MCF 10A (cell line): Measurements from ENCODE around the gene HOXB5. TPM values are rescaled to one million over a fixed set of nuclear protein-coding genes. Genes with fewer than 3 reads are reported as not detected.

Source experiments
- BruUV-seq: library from RNA; stranded (reverse); fragments of 400-500 nt; replicated peaks from 2 replicates; lab custom pipeline; 2021; lab: Mats Ljungman, UMichigan
- CTCF ChIA-PET: fragments of 300-600 bp; sonication (Branson Sonifier 250); formaldehyde crosslinking; extraction: SDS; loops from one replicate; lab custom pipeline; 2021; ENCODE audit warnings: antibody characterized with exemption, inconsistent platforms; lab: Yijun Ruan, JAX
- POLR2A ChIA-PET: fragments of 300-600, 350-650 bp; sonication (Branson Sonifier 250); formaldehyde crosslinking; extraction: SDS; loops from one replicate; lab custom pipeline; 2020; ENCODE audit warnings: antibody characterized with exemption, inconsistent platforms; lab: Yijun Ruan, JAX
- DNase-seq: peaks from one replicate; pipeline ENCODE4 v3.0.0-alpha.2; 2018; ENCODE audit not compliant: unreplicated experiment
- H3K27ac Mint-ChIP-seq: one replicate; pipeline ENCODE4 v1.8.0; 2022; ENCODE audit warnings: mild to moderate bottlenecking, low read depth, mixed read lengths; ENCODE audit not compliant: unreplicated experiment
- H3K27me3 Mint-ChIP-seq: one replicate; pipeline ENCODE4 v1.8.0; 2022; ENCODE audit warnings: mixed read lengths; ENCODE audit not compliant: insufficient read depth, unreplicated experiment
- H3K36me3 Mint-ChIP-seq: one replicate; pipeline ENCODE4 v1.8.0; 2022; ENCODE audit warnings: mild to moderate bottlenecking, moderate library complexity, mixed read lengths; ENCODE audit not compliant: insufficient read depth, unreplicated experiment
- H3K4me1 Mint-ChIP-seq: one replicate; pipeline ENCODE4 v1.8.0; 2022; ENCODE audit warnings: mixed read lengths; ENCODE audit not compliant: insufficient read depth, unreplicated experiment
- H3K4me3 Mint-ChIP-seq: one replicate; pipeline ENCODE4 v1.8.0; 2022; ENCODE audit warnings: mild to moderate bottlenecking, moderate library complexity, mixed read lengths; ENCODE audit not compliant: unreplicated experiment
- H3K9me3 Mint-ChIP-seq: one replicate; pipeline ENCODE4 v1.8.0; 2022; ENCODE audit warnings: mixed read lengths; ENCODE audit not compliant: unreplicated experiment
- intact Hi-C: fragments of 100-400 bp; cut with micrococcal nuclease; formaldehyde crosslinking; loops from 2 replicates; pipeline ENCODE4 v1.14.1; 2022
- total RNA-seq: library from RNA; stranded (reverse); gene quantifications from 2 replicates; pipeline ENCODE4 v1.2.3, GENCODE V29; 2022
- TF ChIP-seq, protein P1 (sequence below): fragments of 200-600 bp; IDR thresholded peaks from one replicate; pipeline ENCODE4 v1.8.0; 2022; ENCODE audit warnings: antibody characterized with exemption, mild to moderate bottlenecking; ENCODE audit not compliant: unreplicated experiment

The HOXB5 gene
- total RNA-seq, 1 experiment from 2014 or later: not detected

GRCh38 chr17:48553190-48553547 lies 40.4 kb downstream of the HOXB5 start:
- H3K9me3 Mint-ChIP-seq: no peaks in the 10 kb centered on the region
- POLR2A ChIA-PET: no interaction called here
- intact Hi-C loops: no loop called here
- no peak overlapping the region for H3K27ac Mint-ChIP-seq
- TF ChIP-seq, protein P1, sequence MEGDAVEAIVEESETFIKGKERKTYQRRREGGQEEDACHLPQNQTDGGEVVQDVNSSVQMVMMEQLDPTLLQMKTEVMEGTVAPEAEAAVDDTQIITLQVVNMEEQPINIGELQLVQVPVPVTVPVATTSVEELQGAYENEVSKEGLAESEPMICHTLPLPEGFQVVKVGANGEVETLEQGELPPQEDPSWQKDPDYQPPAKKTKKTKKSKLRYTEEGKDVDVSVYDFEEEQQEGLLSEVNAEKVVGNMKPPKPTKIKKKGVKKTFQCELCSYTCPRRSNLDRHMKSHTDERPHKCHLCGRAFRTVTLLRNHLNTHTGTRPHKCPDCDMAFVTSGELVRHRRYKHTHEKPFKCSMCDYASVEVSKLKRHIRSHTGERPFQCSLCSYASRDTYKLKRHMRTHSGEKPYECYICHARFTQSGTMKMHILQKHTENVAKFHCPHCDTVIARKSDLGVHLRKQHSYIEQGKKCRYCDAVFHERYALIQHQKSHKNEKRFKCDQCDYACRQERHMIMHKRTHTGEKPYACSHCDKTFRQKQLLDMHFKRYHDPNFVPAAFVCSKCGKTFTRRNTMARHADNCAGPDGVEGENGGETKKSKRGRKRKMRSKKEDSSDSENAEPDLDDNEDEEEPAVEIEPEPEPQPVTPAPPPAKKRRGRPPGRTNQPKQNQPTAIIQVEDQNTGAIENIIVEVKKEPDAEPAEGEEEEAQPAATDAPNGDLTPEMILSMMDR: no peak
- no TSS peak for BruUV-seq
- no peaks in the 10 kb centered on the region for H3K36me3 Mint-ChIP-seq
- no peak for DNase-seq
- H3K27me3 Mint-ChIP-seq: peaks cover 2% of the 10 kb centered on the region
- peaks cover 17% of the 10 kb centered on the region for H3K4me1 Mint-ChIP-seq
- H3K4me3 Mint-ChIP-seq: no peak overlapping the region
- CTCF ChIA-PET: no interaction called here

GRCh38 chr17:48552466-48553189 lies 41.0 kb downstream of the HOXB5 start:
- intact Hi-C loops: no loop called here
- DNase-seq: no peak
- Mint-ChIP-seq H3K4me1 (peaks cover 17% of the 10 kb centered on the region), H3K27me3 (no peaks in the 10 kb centered on the region), H3K9me3 (no peaks in the 10 kb centered on the region), H3K27ac (no peak overlapping the region), H3K4me3 (no peak overlapping the region), H3K36me3 (no peaks in the 10 kb centered on the region)
- POLR2A ChIA-PET: no interaction called here
- TF ChIP-seq, protein P1: no peak
- CTCF ChIA-PET: no interaction called here
- BruUV-seq: no TSS peak

DNA sequence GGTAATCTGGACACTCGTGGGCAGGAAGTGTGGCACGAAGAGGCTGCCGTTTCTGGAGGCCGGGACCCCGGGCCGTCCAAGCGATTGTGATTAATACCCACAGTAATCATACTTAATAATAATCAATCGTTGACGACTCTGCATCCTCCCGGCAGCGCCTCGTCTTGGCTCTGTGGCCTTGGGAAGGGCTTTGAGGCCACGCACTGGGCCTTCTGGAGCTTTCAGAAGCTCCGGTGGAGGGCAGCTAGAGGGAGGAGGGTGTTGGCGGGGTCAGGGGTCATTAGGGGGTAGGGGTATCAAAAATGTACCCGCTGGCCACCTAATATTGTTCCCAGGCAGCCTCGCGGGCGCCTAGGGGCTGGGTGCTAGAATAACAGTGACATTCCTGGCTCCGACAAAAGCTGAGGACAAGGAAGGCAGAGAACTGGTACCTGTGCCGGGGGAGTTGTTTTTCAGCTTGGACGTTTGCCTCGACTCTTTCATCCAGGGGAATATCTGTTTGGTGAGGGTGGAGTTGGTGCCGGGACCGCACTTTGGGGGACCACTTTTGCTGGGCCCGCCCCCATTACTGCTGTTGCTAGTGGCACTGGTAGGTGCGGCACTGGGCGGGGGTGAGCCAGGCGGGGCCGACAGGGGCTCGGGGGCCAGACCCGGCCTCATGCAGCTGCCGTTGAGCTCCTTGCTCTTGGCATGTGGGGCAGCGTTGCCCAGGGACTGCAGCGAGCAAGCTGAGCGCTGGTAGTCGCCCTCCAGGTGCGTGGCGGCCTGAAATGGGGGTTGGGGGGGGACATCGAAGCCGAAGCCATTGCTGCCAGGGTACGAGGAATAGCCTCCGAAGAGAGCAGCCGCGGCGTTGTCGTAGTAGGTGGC lies 41.7 kb downstream of the HOXB5 start:
- H3K4me3 Mint-ChIP-seq: no peak overlapping the region
- H3K27me3 Mint-ChIP-seq: no peaks in the 10 kb centered on the region
- BruUV-seq: no TSS peak
- TF ChIP-seq, protein P1: no peak
- H3K27ac Mint-ChIP-seq: no peak overlapping the region
- ChIA-PET CTCF (no interaction called here), POLR2A (no interaction called here)
- H3K36me3 Mint-ChIP-seq: no peaks in the 10 kb centered on the region
- no peak for DNase-seq
- peaks cover 15% of the 10 kb centered on the region for H3K4me1 Mint-ChIP-seq
- H3K9me3 Mint-ChIP-seq: no peaks in the 10 kb centered on the region
- intact Hi-C loops: no loop called here

DNA sequence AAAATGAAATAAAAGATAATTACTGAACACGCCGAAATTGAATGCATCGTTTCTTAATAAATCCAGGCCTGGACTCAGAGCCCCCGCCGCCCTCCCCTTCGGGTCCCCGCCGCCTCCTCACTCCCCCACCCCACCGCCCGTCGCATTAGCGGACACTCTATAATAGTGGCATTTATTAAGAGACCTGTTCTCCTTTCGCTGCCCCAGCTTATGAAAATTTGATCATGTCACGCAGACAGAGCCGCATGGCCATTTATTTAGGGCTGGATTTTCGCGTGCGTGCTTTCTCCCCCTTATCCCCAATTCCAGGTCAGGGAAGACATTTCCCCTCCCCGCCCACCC lies 42.4 kb downstream of the HOXB5 start:
- H3K4me3 Mint-ChIP-seq: no peak overlapping the region
- intact Hi-C loops: no loop called here
- DNase-seq: no peak
- H3K4me1 Mint-ChIP-seq: peaks cover 11% of the 10 kb centered on the region
- H3K9me3 Mint-ChIP-seq: no peaks in the 10 kb centered on the region
- H3K27me3 Mint-ChIP-seq: no peaks in the 10 kb centered on the region
- no peaks in the 10 kb centered on the region for H3K36me3 Mint-ChIP-seq
- POLR2A ChIA-PET: no interaction called here
- H3K27ac Mint-ChIP-seq: no peak overlapping the region
- CTCF ChIA-PET: no interaction called here
- TF ChIP-seq, protein P1: no peak
- BruUV-seq: no TSS peak
